HG03060 (cell line): ENCODE data around the gene PAPSS1.

Source experiments
- ATAC-seq: cut with Tn5 transposase; IDR thresholded peaks from one replicate; pipeline ENCODE4 v1.9.1; 2021; ENCODE audit warnings: low read depth, moderate number of reproducible peaks; ENCODE audit not compliant: unreplicated experiment

PAPSS1 gene

DNA sequence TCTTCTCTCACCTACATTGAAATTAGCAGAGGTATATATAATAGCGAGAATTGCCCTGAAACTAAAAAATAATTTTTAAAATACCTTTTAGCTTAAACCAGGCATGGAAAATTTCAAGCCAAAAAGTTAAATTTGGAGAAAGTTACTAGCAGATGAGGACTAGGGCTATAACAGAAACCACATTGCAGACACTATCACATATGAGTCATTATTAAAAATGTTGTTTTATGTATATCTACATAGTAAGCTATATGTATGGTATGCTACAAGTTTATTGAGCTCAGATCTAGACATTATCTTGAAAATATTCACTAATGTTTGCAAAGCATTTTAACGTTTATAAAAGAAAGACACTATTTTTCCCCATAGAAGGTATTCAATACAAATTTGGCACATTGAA is 147.8 kb downstream of the PAPSS1 start:
- ATAC-seq: no peak

DNA sequence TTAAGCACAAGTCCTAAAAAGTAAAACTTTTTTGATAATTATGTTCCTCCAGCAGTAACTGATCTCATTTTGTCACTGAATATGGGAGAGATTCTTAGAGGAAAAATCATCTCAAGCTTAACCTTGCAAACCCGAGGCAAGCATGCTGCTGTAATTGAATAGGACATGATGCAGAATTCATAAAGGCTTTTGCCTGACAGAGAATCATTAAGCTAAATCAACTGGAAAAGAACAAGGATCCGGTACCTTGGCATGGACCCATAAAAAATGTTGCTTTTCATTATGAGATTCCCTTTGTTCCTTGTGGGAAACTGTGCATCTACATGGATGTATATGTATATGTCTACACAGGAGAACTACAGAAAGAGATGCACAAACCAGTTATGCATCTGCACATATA is 149.1 kb downstream of the PAPSS1 start:
- no peak for ATAC-seq

DNA sequence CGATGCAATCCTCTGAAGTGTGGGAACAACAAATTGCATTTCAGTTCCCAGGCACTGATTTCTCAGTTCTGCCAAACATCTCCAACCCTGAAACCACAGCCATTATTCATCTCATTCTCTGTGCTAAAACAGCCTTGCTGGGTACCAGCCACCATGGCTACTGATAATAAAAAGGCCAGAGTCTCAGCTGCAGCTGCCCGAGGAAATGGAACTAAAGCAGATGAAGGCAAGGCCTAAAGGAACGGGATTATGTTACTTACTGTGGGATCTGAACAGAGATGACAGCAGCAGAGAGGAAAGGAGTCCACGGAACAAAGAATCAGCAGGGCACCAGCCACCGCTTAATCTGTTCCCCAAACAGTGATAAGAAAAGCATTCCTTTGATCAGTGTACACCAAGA is 155.7 kb downstream of the PAPSS1 start:
- ATAC-seq: no peak
